ENCODE results near the gene SLC2A5. TPM values are rescaled to one million over a fixed set of nuclear protein-coding genes. Genes with fewer than 3 reads are reported as not detected.
A peak's percentile ranks its signal among the peaks of the same experiment; 100 is the strongest.
"Not testable (repeated sequence)": the region's sequence is repeated elsewhere in the genome, so short reads cannot be mapped to it uniquely, and the experiment has no call there.

Gene SLC2A5
- total RNA-seq, 1 experiment from 2014 or later, result not detected

GRCh38 chr1:9004700-9005394 lies 64.6 kb downstream of the SLC2A5 start:
- no peak for TF ChIP-seq EZH2 (IDR thresholded peaks at IDR 0.05; ENCODE audit: borderline replicate concordance, low read depth, low read length, poor library complexity, severe bottlenecking)
- peak; percentile 96 for TF ChIP-seq CTCF (conservative IDR thresholded peaks at IDR 0.05; ENCODE audit: low read depth, low read length)
- ChIA-PET POLR2A (ENCODE audit: low non-redundant PET) (interaction anchor here (0.6 kb wide), 1 partner anchor 129 kb away, joined by 11 read pairs; no protein-coding TSS in a partner anchor), CTCF (interaction anchor here (0.6 to 1.6 kb wide), 23 partner anchors 10 to 1030 kb away, joined by 3 to 38 read pairs (median 5); no protein-coding TSS in a partner anchor)
- Histone ChIP-seq H3K36me3 (ENCODE audit: insufficient read depth, low read length, poor library complexity, severe bottlenecking) (no peaks in the 10 kb centered on the region), H3K4me3 (ENCODE audit: low read depth, low read length, poor library complexity, severe bottlenecking) (no peak overlapping the region), H3K27me3 (replicated peaks; ENCODE audit: insufficient read depth, low read depth, low read length, poor library complexity) (no peaks in the 10 kb centered on the region), H3K9me3 (ENCODE audit: low read depth, low read length, poor library complexity, severe bottlenecking) (no peaks in the 10 kb centered on the region), H3K4me1 (ENCODE audit: insufficient read depth, low read length, poor library complexity, severe bottlenecking) (no peaks in the 10 kb centered on the region), H3K27ac (ENCODE audit: low read depth, low read length, poor library complexity, severe bottlenecking) (no peak overlapping the region)
- BruUV-seq (replicated peaks), result no TSS peak
- peak; percentile 88 for DNase-seq (ENCODE audit: low spot score)
- intact Hi-C loops (cut with micrococcal nuclease; ENCODE audit: unreplicated experiment), result loop anchor here (5.0 kb wide), 2 partner anchors 88 to 97 kb away; no protein-coding TSS in a partner anchor

GRCh38 chr1:9004031-9004699 lies 65.3 kb downstream of the SLC2A5 start:
- intact Hi-C loops (cut with micrococcal nuclease; ENCODE audit: unreplicated experiment), result no loop called here
- ChIA-PET POLR2A (ENCODE audit: low non-redundant PET) (no interaction called here), CTCF (interaction anchor here (0.7 to 1.6 kb wide), 4 partner anchors 86 to 1300 kb away, joined by 3 to 38 read pairs (median 4); no protein-coding TSS in a partner anchor)
- Histone ChIP-seq H3K27me3 (replicated peaks; ENCODE audit: insufficient read depth, low read depth, low read length, poor library complexity) (no peaks in the 10 kb centered on the region), H3K4me3 (ENCODE audit: low read depth, low read length, poor library complexity, severe bottlenecking) (no peak overlapping the region), H3K27ac (ENCODE audit: low read depth, low read length, poor library complexity, severe bottlenecking) (no peak overlapping the region), H3K36me3 (ENCODE audit: insufficient read depth, low read length, poor library complexity, severe bottlenecking) (no peaks in the 10 kb centered on the region), H3K4me1 (ENCODE audit: insufficient read depth, low read length, poor library complexity, severe bottlenecking) (no peaks in the 10 kb centered on the region), H3K9me3 (ENCODE audit: low read depth, low read length, poor library complexity, severe bottlenecking) (no peaks in the 10 kb centered on the region)
- DNase-seq (ENCODE audit: low spot score), result no peak
- no TSS peak for BruUV-seq (replicated peaks)
- TF ChIP-seq EZH2 (IDR thresholded peaks at IDR 0.05; ENCODE audit: borderline replicate concordance, low read depth, low read length, poor library complexity, severe bottlenecking), result no peak
- no peak for TF ChIP-seq CTCF (conservative IDR thresholded peaks at IDR 0.05; ENCODE audit: low read depth, low read length)

- H3K36me3 ChIP-seq (ENCODE audit: insufficient read depth, low read length, poor library complexity, severe bottlenecking); H3K4me3 ChIP-seq (ENCODE audit: low read depth, low read length, poor library complexity, severe bottlenecking); BruUV-seq (replicated peaks); POLR2A ChIA-PET (ENCODE audit: low non-redundant PET); H3K27ac ChIP-seq (ENCODE audit: low read depth, low read length, poor library complexity, severe bottlenecking); H3K4me1 ChIP-seq (ENCODE audit: insufficient read depth, low read length, poor library complexity, severe bottlenecking); H3K27me3 ChIP-seq (replicated peaks; ENCODE audit: insufficient read depth, low read depth, low read length, poor library complexity); H3K9me3 ChIP-seq (ENCODE audit: low read depth, low read length, poor library complexity, severe bottlenecking); CTCF ChIA-PET; DNase-seq (ENCODE audit: low spot score); intact Hi-C loops (cut with micrococcal nuclease; ENCODE audit: unreplicated experiment): not testable (repeated sequence)
Observed at GRCh38 chr1:9002215-9002560, 67.2 kb downstream of the SLC2A5 start.

- H3K4me3 ChIP-seq (ENCODE audit: low read depth, low read length, poor library complexity, severe bottlenecking); CTCF ChIA-PET; POLR2A ChIA-PET (ENCODE audit: low non-redundant PET); DNase-seq (ENCODE audit: low spot score); intact Hi-C loops (cut with micrococcal nuclease; ENCODE audit: unreplicated experiment); H3K27ac ChIP-seq (ENCODE audit: low read depth, low read length, poor library complexity, severe bottlenecking); H3K36me3 ChIP-seq (ENCODE audit: insufficient read depth, low read length, poor library complexity, severe bottlenecking); H3K4me1 ChIP-seq (ENCODE audit: insufficient read depth, low read length, poor library complexity, severe bottlenecking); H3K9me3 ChIP-seq (ENCODE audit: low read depth, low read length, poor library complexity, severe bottlenecking); H3K27me3 ChIP-seq (replicated peaks; ENCODE audit: insufficient read depth, low read depth, low read length, poor library complexity); BruUV-seq (replicated peaks): not testable (repeated sequence)
Observed at GRCh38 chr1:9001534-9002214, 67.8 kb downstream of the SLC2A5 start.

- DNase-seq (ENCODE audit: low spot score); CTCF ChIA-PET; H3K4me3 ChIP-seq (ENCODE audit: low read depth, low read length, poor library complexity, severe bottlenecking); H3K9me3 ChIP-seq (ENCODE audit: low read depth, low read length, poor library complexity, severe bottlenecking); H3K27ac ChIP-seq (ENCODE audit: low read depth, low read length, poor library complexity, severe bottlenecking); intact Hi-C loops (cut with micrococcal nuclease; ENCODE audit: unreplicated experiment); H3K27me3 ChIP-seq (replicated peaks; ENCODE audit: insufficient read depth, low read depth, low read length, poor library complexity); H3K4me1 ChIP-seq (ENCODE audit: insufficient read depth, low read length, poor library complexity, severe bottlenecking); H3K36me3 ChIP-seq (ENCODE audit: insufficient read depth, low read length, poor library complexity, severe bottlenecking); POLR2A ChIA-PET (ENCODE audit: low non-redundant PET); BruUV-seq (replicated peaks): not testable (repeated sequence)
Observed at GRCh38 chr1:8993962-8994675, 75.3 kb downstream of the SLC2A5 start.

Data from A673 (cell line).